HepG2 (cell line): ENCODE measurements around the gene PIGC. TPM values are rescaled to one million over a fixed set of nuclear protein-coding genes. Genes with fewer than 3 reads are reported as not detected.

Experiments used
- ATAC-seq: fragments of 200-7000 bp; cut with Tn5 transposase; 3 replicates; pipeline ENCODE4 v1.9.1; 2020; ENCODE audit warnings: mild to moderate bottlenecking, moderate library complexity
- BruUV-seq: library from RNA; stranded (reverse); fragments of 400-500 nt; replicated peaks from 2 replicates; lab custom pipeline; 2021; lab: Mats Ljungman, UMichigan
- CTCF ChIA-PET: fragments of 300-600 bp; formaldehyde crosslinking; extraction: SDS; loops from one replicate; lab custom pipeline; 2021; ENCODE audit warnings: low total read pairs, inconsistent platforms, low intra/inter-chr PET ratio; lab: Yijun Ruan, JAX
- POLR2A ChIA-PET: fragments of 350-600 bp; sonication (Branson Sonifier 250); formaldehyde crosslinking; loops from one replicate; lab custom pipeline; 2020; ENCODE audit warnings: antibody characterized with exemption, inconsistent platforms; lab: Yijun Ruan, JAX
- DNase-seq: peaks from one replicate; pipeline ENCODE4 v3.0.0-alpha.2; 2015; ENCODE audit warnings: low spot score
- FAIRE-seq: peaks from 3 replicates; lab custom pipeline; 2011; peaks lifted over from hg19 to GRCh38; lab: Jason Lieb, UNC
- H2AFZ ChIP-seq: one replicate; pipeline ENCODE4 v1.6.1; 2011; ENCODE audit warnings: low read length, inconsistent platforms
- H3K27ac ChIP-seq: fragments of 300-600 bp; 3 replicates; pipeline ENCODE4 v1.8.0; 2011; ENCODE audit warnings: mixed run types, mild to moderate bottlenecking, mixed read lengths, low read length, inconsistent platforms; ENCODE audit not compliant: insufficient read depth; ENCODE audit errors: extremely low read length
- H3K27me3 ChIP-seq, 2 experiments: fragments of 200-600 bp in 1 of 2; 2 replicates in 1 of 2; 3 replicates in 1 of 2; pipeline versions ENCODE4 v1.6.0 to v1.8.0; 2011; ENCODE audit warnings: low read length in 2 of 2, mild to moderate bottlenecking in 2 of 2, moderate library complexity in 2 of 2, inconsistent platforms in 1 of 2; ENCODE audit not compliant: insufficient read depth in 2 of 2, control insufficient read depth in 1 of 2
- H3K36me3 ChIP-seq, 2 experiments: fragments of 200-600 bp in 1 of 2; replicated peaks in 1 of 2; 2 replicates in 1 of 2; 3 replicates in 1 of 2; pipeline versions ENCODE4 v1.5.1 to v1.8.0; 2011; ENCODE audit warnings: low read length in 2 of 2, inconsistent platforms in 1 of 2; ENCODE audit not compliant: insufficient read depth in 2 of 2, control insufficient read depth in 1 of 2
- H3K4me1 ChIP-seq: 2 replicates; pipeline ENCODE4 v1.5.1; 2012; ENCODE audit warnings: low read length, inconsistent platforms; ENCODE audit not compliant: insufficient read depth
- H3K4me2 ChIP-seq: 2 replicates; pipeline ENCODE4 v1.6.0; 2011; ENCODE audit warnings: low read depth, low read length, inconsistent platforms
- H3K4me3 ChIP-seq, 3 experiments: fragments of 200-600 bp in 1 of 3; sonication (generic), shearing (Covaris generic) in 1 of 3; replicated peaks in 1 of 3; 2 replicates each; pipeline ENCODE4 v1.5.1; 2011 to 2016; ENCODE audit warnings: low read length in 3 of 3, inconsistent platforms in 2 of 3, low read depth in 2 of 3, mild to moderate bottlenecking in 2 of 3, control low read depth in 1 of 3, mixed read lengths in 1 of 3; ENCODE audit not compliant: insufficient read depth in 1 of 3
- H3K79me2 ChIP-seq: one replicate; pipeline ENCODE4 v1.6.1; 2011; ENCODE audit warnings: low read length, inconsistent platforms; ENCODE audit not compliant: insufficient read depth
- H3K9ac ChIP-seq: 2 replicates; pipeline ENCODE4 v1.6.0; 2011; ENCODE audit warnings: mild to moderate bottlenecking, low read depth, low read length, inconsistent platforms; ENCODE audit not compliant: insufficient read depth
- H3K9me3 ChIP-seq: 2 replicates; pipeline ENCODE4 v1.5.1; 2012; ENCODE audit warnings: mild to moderate bottlenecking, low read length
- H4K20me1 ChIP-seq: 2 replicates; pipeline ENCODE4 v1.6.0; 2011; ENCODE audit warnings: inconsistent platforms, mild to moderate bottlenecking, low read length, moderate library complexity; ENCODE audit not compliant: insufficient read depth
- FOXM1 ChIP-seq: sonication (generic); formaldehyde crosslinking; IDR thresholded peaks from 2 replicates; pipeline ENCODE4 v1.5.0; 2020; ENCODE audit warnings: missing genetic modification reagents
- GPBP1L1 ChIP-seq: sonication (generic); formaldehyde crosslinking; IDR thresholded peaks from 2 replicates; pipeline ENCODE4 v1.5.0; 2020; ENCODE audit warnings: mild to moderate bottlenecking, missing genetic modification reagents
- KLF6 ChIP-seq: IDR thresholded peaks from 2 replicates; pipeline ENCODE4 v1.8.0; 2016; ENCODE audit warnings: missing biosample characterization, missing genetic modification reagents
- MAX ChIP-seq: IDR thresholded peaks from 2 replicates; pipeline ENCODE4 v1.6.1; 2012; ENCODE audit warnings: inconsistent platforms
- MEIS2 ChIP-seq: sonication (generic); formaldehyde crosslinking; IDR thresholded peaks from 2 replicates; pipeline ENCODE4 v1.9.0; 2021; ENCODE audit warnings: mild to moderate bottlenecking, missing genetic modification reagents
- MLLT10 ChIP-seq: sonication (generic); formaldehyde crosslinking; IDR thresholded peaks from 2 replicates; pipeline ENCODE4 v1.4.0; 2020; ENCODE audit warnings: missing genetic modification reagents
- MXD4 ChIP-seq: IDR thresholded peaks from 2 replicates; pipeline ENCODE4 v1.6.1; 2016; ENCODE audit warnings: mild to moderate bottlenecking, missing biosample characterization, missing genetic modification reagents
- NCOA5 ChIP-seq: sonication (generic); formaldehyde crosslinking; IDR thresholded peaks from 2 replicates; pipeline ENCODE4 v1.4.0; 2020; ENCODE audit warnings: missing genetic modification reagents
- NR3C1 ChIP-seq: sonication (generic); formaldehyde crosslinking; IDR thresholded peaks from 2 replicates; pipeline ENCODE4 v1.4.0; 2020; ENCODE audit warnings: missing genetic modification reagents
- SNAI1 ChIP-seq: sonication (generic); formaldehyde crosslinking; IDR thresholded peaks from 2 replicates; pipeline ENCODE4 v1.5.0; 2020; ENCODE audit warnings: mild to moderate bottlenecking, missing genetic modification reagents, borderline replicate concordance
- SYNCRIP ChIP-seq: fragments of 200-400 bp; formaldehyde crosslinking; IDR thresholded peaks from 2 replicates; pipeline ENCODE4 v1.6.1; 2018; ENCODE audit warnings: mild to moderate bottlenecking, low read depth, low read length; ENCODE audit not compliant: insufficient read depth
- ZNF44 ChIP-seq: sonication (generic); formaldehyde crosslinking; IDR thresholded peaks from 2 replicates; pipeline ENCODE4 v1.5.1; 2020; ENCODE audit warnings: mild to moderate bottlenecking, missing genetic modification reagents
- ZNF567 ChIP-seq: sonication (generic); formaldehyde crosslinking; IDR thresholded peaks from 2 replicates; pipeline ENCODE4 v1.8.1; 2023; ENCODE audit warnings: mild to moderate bottlenecking, missing genetic modification reagents, borderline replicate concordance
- ZNF580 ChIP-seq: IDR thresholded peaks from 2 replicates; pipeline ENCODE4 v1.6.1; 2016; ENCODE audit warnings: low read depth, borderline replicate concordance
- ZNF737 ChIP-seq: sonication (generic); formaldehyde crosslinking; IDR thresholded peaks from 2 replicates; pipeline ENCODE4 v1.5.0; 2020; ENCODE audit warnings: missing genetic modification reagents, mild to moderate bottlenecking, borderline replicate concordance
- WGBS: methylation state at CpG from one replicate; pipeline ENCODE4 v1.1.6; 2017; ENCODE audit warnings: low lambda C conversion rate; 5-methylcytosine and 5-hydroxymethylcytosine counted together
- in situ Hi-C: cut with HindIII; loops from 2 replicates; pipeline ENCODE4 v1.10.0; 2017; ENCODE audit warnings: low pct_unique_long_range_greater_than_20kb; ENCODE audit not compliant: extremely low pct_ligation_motif_present
- intact Hi-C: fragments of 100-400 bp; cut with micrococcal nuclease; formaldehyde crosslinking; loops from one replicate; pipeline ENCODE4 v1.10.0; 2022; ENCODE audit not compliant: unreplicated experiment
- polyA plus RNA-seq, 8 experiments: library from polyadenylated mRNA; depleted of rRNA in 3 of 8; stranded (reverse) in 7 of 8; unstranded in 1 of 8; fragments of >200 nt; fragmentation: Illumina TruSeq in 4 of 8; extraction: Trizol in 4 of 8; gene quantifications; 2 replicates each; pipeline versions ENCODE4 v1.2.1 to v1.2.3, GENCODE V29; 2011 to 2016; ENCODE audit warnings: low read depth in 4 of 8, missing spikeins in 1 of 8, mixed read lengths in 1 of 8; ENCODE audit not compliant: insufficient read depth in 1 of 8
- total RNA-seq, 5 experiments: library from RNA; depleted of rRNA; stranded (reverse); fragments of >200 nt; fragmentation: Illumina TruSeq; extraction: Trizol; gene quantifications; 2 replicates each; pipeline ENCODE4 v1.2.3, GENCODE V29; 2016; ENCODE audit warnings: low read depth in 1 of 5

Gene PIGC
- total and polyA plus RNA-seq, 2 of the 13 experiments (the other 11 are each of a cell fraction or from before 2014, with no cell fraction given), result 26.7 to 29.5 TPM

- no peaks in the 10 kb centered on the region for H3K79me2 ChIP-seq
- H3K36me3 ChIP-seq, result no peaks in the 10 kb centered on the region
- no TSS peak for BruUV-seq
- H3K27ac ChIP-seq, result no peak overlapping the region
- H2AFZ ChIP-seq, result no peak overlapping the region
- ATAC-seq (no peak), FAIRE-seq (no peak), DNase-seq (no peak)
- TF ChIP-seq ZNF567 (no peak), MAX (no peak), SYNCRIP (no peak), GPBP1L1 (CRISPR knock-in tag) (no peak), MXD4 (CRISPR knock-in tag) (no peak), NCOA5 (CRISPR knock-in tag) (no peak), NR3C1 (CRISPR knock-in tag) (no peak), FOXM1 (CRISPR knock-in tag) (no peak), MEIS2 (CRISPR knock-in tag) (no peak), SNAI1 (no peak), ZNF580 (CRISPR knock-in tag) (no peak), ZNF737 (CRISPR knock-in tag) (no peak), ZNF44 (no peak), MLLT10 (CRISPR knock-in tag) (no peak), KLF6 (CRISPR knock-in tag) (no peak)
- POLR2A ChIA-PET, result no interaction called here
- no peak overlapping the region for H3K9ac ChIP-seq
- no peaks in the 10 kb centered on the region; a peak in 1 of 5 replicates for H3K27me3 ChIP-seq
- H3K4me1 ChIP-seq, result no peaks in the 10 kb centered on the region
- H3K4me3 ChIP-seq, result no peak overlapping the region
- no peak overlapping the region for H3K4me2 ChIP-seq
- H3K9me3 ChIP-seq, result no peaks in the 10 kb centered on the region
- in situ Hi-C loops, result no loop called here
- CTCF ChIA-PET, result no interaction called here
- WGBS, result 18% methylated on average over 1 of the region's 1 CpG
- intact Hi-C loops, result no loop called here
- no peaks in the 10 kb centered on the region for H4K20me1 ChIP-seq
Measured at GRCh38 chr1:172406968-172407367, 36.9 kb downstream of the PIGC start.
